GM04504 (cell line): ENCODE measurements around the gene HMCN2.

ENCODE experiments used
- DNase-seq: peaks from one replicate; pipeline ENCODE4 v3.0.0-alpha.2; 2012; ENCODE audit warnings: low read depth

The HMCN2 gene

DNA sequence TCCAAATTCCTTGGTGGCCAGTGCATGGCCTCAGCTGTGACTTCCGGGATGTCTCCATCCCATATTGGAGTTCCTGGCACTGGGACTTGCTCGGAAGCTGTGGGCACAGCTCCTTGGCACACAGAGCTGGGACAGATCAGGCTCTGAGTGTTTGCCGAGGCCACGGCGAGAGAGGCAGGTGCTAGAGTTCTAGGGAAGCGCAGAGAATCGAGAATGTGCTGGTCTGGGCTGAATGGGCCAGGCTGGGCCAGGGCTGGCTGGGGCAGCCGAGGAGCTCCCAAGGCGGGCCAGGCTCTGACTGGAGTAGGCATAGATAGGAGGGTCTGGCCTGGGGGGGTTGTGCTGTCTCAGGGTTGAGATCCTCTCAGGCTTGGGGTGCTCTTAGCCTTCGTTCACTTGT lies 45.4 kb downstream of the HMCN2 start:
- no peak for DNase-seq

DNA sequence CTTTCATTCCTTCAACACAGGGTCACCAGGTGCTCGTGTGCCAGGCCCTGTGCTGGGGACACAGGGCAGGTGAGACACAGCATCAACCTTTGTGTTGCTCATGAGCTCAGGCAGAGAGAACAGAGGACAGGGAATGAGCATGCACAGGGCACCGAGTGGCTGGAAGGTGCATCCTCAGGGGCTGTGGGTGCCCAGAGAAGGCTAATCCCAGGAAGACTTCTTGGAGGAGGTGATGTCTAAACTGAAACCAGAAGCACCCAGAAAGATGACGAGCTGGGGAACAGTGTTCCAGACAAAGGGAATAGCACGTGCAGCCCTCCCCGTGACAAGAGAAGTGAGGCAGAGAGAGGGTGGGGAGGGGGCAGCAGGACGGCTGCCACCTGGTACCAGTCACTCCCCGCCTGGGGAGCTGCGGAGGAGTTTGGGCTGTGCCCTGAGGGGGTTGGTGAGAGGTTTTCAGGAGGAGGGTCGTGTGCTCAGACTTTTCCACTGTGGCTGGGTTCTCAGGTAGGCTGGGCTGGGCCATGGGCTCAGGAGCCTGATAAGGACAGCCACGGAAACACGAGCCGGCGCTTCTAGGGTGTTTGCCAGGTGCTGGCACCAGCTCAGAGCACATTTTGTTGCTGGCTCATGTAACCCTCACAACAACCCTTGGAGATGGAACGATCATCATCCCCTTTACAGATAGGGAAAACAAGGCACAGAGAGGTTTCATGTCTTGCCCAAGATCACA lies 46.0 kb downstream of the HMCN2 start:
- DNase-seq, result no peak

DNA sequence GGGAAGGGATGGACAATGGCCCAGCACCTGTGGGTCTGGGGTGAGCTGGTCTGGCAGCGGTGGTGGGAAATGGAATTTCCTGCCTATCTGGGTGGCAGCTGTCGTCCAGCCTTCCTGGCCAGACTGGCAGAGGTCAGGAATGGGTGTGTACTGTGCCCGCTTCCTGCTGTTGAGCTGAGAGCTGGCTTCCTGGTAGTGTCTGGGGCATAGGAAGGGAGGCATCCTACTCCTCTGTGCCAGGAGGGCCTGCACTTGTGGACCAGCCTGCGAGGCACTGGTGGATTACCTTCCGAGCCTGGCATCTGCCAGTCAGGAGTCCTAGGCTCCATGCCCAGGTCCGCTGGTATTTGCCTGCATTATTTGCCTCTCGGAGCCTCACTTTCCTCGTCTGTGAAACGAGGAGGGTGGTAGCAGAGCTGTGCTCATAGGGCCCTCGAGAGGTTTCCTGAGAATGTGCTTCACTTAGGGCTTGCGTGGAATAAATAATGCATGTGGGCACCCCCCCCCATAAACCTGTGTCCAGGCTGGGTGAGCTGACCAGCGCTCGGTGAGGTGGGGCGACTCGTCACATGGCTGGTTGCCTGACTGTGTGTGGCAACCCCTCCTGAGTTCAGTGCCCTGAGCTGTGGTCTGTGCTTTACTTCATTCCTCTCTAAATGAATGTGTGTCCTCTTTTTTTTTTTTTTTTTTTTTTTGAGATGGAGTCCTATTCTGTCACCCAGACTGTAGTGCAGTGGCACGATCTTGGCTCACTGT lies 47.7 kb downstream of the HMCN2 start:
- no peak for DNase-seq

DNA sequence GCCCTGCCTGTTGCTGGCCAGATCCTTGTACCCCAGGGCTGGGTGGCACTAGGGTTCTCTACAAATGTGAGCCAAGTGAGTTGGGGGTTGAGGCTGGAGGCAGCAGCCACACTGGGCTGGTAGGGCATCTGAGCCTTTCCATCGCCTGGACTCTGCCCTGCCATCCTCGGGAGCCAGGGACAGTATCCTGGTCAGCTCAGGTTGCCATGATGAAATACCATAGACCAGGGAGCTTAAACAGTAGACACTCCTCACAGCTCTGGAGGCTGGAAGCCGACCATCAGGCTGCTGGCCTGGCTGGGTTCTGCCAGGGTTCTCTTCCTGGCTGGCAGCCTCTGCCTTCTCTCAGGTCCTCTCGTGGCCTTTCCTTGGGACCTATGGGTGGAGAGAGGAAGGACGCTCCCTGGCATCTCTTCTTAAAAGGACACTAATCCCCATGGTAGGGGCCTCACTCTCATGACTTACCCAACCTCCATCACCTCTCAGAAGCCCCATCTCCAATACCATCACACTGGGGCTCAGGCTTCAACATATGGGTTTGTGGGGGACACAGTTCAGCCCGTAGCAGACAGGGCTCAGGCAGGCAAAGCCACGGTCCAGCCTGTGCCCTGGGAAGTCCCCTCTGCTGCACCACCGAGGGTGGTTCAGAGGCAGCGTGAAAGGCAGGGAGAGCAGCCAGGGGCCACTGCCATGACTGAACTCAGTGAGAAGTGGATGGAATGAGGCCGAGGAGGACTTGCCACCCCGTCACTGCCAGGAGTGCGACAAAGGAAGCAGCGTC lies 50.1 kb downstream of the HMCN2 start:
- no peak for DNase-seq

DNA sequence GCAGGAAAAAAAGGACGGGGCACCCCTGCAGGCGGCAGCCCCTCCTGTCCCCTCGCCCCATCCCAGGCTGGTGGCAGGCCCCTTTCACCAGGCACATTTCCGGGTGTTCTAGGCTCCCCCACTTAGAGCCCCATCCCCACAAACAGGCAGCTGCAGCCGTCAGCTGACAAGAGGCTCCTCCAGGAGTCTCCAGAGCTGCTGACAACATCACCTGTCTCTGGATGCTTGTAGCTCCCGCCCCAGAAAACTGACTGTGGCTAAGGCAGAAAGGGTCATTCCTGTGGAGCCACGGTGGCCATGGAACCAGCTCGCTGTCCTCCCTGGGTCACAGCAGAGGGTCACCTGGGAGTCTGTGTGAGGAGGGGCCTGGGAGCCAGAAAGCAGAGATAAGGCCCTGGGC lies 50.9 kb downstream of the HMCN2 start:
- DNase-seq, result no peak

DNA sequence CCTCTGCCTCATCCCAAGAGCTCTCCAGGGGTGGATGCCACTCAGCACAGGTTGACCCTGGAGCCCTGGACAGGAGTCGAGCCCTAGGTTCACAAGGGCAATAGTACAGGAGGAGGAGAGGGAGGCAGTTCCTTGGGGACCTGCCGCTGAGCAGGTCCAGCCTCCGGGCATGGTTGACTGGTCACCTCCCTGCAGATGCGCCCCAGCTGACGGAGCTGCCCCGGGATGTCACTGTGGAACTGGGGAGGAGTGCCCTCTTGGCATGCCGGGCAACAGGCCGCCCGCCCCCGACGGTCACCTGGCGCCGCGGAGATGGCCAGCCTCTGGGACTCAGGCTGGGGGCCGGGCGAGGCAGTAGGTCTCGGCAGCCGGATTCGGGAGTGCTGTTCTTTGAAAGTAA lies 53.7 kb downstream of the HMCN2 start:
- no peak for DNase-seq

DNA sequence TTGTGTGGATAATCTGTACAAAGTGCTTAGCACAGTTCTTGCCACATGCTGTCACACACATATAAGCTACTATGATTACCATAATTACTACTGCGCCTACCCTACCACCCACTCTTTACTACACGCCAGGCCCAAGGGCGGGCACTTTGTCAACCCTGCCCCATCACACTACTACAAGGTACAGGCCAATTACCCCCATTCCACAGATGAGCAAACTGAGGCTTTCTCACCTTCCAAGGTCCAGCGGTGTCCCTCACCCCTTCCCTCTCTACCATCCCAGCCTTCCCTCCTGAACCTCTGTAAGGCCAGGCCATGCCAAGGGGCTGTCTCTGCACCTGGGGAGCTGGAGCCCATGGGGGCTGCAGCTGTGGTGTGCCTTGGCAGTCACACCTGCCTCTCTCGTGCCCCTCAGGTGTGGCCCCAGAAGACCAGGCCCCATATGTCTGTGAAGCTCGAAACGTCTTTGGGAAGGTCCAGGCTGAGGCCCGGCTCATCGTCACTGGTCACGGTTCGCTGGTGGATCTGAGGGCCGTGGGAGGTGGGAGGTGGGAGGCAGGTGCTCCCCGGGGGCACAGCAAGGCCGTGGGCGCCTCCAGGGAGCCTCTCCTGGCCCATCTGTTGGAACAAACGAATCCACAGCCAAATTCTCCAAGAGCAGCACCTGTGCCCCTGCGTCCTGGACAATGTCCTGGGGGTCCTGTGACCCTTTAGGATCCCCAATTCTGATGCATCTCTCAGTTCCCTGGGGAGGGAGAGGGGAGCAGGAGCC lies 54.6 kb downstream of the HMCN2 start:
- DNase-seq, result no peak

DNA sequence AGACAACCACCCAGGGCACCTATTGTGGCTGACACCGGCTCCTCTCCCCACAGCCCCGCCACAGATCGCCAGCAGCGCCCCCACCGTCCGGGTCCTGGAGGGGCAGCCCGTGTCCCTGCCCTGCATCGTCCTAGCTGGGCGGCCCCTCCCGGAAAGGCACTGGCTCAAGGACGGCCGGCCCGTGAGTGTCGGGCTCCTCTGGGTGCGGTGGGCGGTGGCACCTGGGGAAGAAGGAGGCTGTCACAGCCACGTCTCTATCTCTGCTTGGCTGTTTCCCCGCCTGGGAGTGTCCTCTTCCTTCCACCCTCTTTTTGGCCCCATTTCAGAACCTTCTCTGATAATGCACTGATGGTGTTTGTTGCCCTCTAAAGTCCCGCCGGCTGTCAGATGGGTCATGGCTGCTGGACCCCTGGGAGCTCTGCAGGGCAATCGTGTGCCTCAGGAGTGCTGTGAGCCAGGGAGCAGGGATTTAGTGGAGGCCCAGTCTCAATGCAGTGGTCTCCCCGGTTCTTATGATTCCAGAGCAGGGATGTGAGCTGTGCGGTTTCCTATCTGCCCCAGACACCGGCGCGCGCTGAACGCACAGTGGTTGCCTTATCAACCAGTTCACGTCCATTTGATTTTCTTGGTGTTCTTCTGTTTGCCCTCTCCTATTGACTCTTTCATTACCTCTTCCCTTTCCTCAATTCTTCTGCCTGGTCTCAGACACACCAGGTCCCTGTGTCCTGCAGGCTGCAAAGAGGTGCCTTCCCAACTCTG lies 55.3 kb downstream of the HMCN2 start:
- DNase-seq, result no peak

DNA sequence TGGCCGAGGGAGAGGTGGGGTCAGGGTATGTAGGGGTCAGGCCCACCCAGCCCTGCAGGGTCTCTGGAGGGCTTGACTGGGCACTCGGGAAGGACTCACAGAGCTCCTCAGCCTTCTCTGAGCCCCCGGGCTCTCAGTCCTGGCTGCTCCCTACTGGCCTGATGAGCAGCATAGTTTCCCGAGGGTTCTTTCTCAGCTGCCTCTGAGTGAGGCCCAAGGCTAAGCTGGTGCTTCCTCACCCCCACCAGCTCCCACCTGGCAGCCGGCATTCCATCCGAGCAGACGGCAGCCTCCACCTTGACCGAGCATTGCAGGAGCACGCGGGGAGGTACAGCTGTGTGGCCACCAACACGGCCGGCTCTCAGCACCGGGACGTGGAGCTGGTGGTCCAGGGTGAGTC lies 56.0 kb downstream of the HMCN2 start:
- DNase-seq, result no peak

DNA sequence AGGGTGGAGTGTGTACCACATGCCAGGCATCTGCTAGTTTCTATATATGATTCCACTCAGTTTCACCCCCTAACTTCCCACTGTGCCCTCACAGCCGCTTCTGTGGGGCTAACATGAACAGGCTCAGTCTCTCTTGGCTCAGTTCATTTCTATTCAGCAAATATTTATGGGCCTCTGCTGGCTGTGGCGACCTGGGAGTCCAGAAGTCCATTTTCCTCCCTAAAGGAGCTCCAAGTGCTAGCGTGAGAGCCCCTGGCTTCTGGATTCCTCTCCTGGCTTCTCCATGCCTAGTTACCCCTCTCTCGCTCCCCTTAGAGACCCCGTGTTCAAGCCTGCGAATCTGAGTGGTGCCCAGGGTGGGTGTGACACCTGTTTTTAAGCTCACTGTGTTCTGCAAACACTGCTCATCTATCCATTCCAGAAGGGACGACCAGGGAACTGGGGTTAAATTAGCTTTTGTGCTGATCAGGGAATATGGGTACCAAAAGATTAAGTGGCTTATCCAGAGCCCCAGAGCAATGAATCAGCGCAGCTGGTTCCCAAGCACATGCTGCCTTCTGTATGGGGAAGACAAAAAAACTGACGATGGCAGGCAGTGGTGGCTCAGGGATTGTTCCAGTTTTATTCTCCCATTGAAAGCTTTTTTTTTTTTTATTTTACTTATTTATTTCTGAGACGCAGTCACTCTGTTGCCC lies 57.6 kb downstream of the HMCN2 start:
- DNase-seq, result no peak

DNA sequence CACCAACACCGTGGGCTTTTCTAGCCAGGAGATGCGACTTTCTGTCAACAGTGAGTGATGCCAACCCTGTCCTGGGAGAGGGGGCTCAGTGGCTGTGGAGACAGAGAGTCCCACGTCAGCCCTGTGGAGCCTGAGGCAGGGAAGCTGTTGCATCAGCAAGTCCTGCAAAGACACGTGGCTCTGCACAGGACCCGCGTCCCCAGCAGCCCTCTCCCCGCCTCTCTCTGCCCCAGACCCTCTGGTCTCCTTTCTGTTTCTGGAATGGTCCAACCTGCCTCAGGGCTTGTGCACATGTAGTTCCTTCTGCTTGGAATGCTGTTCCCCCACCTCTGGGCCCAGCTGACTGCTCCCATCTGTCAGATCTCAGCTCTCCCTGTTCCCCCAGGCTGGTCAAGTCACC lies 60.4 kb downstream of the HMCN2 start:
- no peak for DNase-seq

DNA sequence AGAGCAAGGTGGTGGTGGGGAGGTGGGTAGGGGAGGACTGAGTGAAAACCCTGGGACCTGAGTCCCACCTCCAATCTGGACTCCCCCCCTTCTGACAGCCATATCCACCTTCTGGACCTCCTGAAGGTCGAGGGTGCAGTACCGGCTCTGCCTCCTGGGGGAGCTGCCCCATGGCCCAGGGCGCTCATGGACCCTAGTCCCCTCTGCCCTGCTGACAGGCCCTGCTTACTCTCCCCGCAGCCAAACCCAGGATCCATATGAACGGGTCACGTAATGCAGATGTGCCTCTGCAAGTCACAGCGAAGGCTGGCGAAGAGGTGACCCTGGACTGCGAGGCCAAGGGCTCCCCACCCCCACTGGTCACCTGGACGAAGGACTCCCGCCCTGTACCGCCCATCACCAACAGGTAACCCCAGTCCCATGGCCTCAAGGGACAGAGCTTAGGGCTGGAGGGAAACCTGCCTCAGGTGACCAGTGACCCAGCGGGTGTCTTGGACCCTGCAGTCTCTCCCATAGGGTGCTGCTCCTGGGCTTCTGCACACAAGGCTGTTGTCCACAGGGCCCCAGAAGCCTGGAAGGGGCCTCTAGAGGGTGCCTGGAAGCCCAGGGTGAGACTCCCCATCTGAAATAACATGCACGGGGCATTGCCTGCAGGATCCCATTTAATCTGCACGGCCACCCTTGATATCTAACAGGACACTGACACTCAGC lies 61.7 kb downstream of the HMCN2 start:
- no peak for DNase-seq

DNA sequence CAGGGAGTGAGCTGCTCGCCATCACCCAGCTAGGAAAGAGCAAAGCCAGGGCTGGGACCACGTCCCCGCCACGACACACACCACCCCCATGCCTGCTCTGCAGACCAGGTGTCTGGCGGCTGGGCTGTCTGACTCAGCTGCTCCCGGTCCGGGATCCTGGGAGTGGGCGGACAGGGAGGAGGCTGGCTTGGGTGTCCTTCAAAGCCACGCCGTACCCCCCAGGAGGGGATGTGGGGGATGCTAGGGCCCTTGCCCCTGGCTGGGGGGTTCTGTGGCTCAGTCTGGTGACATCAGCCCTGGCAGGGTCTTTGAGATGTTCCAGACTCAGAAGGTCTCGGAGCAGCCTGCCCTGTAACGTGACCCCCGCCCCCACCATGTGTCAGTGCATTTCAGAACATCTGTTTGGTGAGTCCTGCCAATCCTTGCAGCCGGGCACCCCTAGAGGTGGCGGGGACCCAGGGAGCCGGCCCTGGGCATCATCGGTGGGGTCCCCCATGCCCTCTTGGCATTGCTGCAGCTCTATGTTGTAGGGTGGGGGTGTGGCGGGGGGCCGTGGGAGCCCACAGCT lies 62.3 kb downstream of the HMCN2 start:
- DNase-seq, result no peak

DNA sequence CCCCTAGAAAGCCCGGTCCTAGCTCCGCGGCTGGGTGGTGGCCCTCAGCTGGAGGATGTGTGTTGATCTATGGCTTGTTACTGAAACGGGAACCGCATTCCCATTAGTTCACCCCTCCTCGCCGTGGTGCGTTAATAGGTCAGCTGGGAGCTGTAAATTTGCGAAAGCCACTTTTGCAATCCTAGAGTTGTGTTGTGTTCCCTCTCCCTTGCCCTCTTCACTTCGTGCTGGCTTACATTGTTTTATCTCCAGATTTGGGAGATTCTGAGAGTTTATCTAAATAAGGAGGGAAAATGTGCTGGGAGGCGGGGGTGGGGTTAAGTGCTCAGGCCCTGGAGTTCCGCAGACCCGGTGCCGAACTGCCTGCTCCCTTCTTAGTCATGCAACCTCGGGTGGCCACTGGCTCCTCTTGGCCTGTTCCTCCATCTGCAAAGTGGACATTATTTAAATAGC lies 62.8 kb downstream of the HMCN2 start:
- peak; percentile 31 for DNase-seq

DNA sequence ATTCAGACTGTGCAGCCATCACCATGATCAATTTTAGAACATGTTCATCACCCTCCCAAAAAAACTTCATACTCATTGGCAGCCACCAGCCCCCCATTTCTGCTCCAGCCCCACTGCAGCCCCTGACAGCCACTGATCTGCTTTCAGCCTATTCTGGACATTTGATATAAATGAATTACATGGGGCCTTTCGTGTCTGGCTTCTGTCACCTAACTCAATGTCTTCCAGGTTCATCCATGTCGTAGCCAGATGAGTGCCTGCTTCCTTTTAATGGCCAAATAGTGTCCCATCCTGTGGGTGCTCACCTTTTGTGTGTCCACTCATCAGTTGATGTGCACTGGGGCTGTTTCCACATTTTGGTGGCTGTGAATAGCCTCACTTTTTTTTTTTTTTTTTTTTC lies 63.5 kb downstream of the HMCN2 start:
- no peak for DNase-seq

DNA sequence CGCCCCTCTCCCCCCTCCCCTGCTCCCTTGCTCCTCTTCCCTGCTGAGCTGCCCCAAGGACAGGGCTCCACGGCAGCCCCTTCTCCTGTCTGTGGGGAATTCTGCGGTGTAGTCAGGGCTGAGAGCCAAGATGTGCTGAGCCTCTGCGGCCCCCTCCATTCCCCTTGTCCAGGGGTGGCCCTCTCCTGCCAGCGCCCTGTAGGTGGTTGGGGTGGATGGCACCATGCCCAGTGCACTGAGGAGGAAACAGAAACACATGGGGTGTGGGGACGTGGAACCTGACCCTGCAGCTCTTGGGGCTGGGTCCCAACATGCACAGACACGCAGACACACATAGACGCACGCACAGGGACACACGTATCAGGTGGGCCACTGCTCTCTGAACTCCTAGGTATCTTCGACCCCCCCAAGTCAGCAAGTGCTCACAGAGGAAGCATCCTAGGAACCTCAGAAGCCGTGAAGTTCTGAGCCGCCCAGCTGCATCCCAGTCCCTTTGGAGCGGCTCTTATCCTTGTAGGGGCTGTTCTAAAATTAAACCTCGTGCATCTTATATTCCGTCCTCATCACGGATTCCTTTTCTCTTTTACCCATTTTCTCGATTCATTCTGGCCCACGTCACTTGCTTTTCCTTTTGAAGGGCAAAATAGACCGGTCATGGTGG lies 64.8 kb downstream of the HMCN2 start:
- no peak for DNase-seq

DNA sequence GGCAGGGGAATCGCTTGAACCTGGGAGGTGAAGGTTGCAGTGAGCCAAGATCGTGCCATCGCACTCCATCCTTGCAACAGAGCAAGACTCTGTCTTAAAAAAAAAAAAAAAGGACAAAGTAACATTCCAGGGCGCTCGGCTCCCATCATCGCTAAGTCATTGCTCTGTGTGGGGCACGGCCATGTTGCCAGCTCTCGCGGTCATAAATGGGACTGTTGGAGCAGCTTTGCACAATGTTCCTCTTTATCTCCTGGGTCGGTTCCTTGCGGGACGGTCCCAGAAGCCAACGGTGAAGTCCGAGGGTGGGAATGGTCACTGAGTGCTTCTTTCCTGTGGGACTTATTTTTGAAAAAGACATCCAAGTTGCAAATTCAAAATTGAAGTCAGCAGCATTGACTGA lies 65.5 kb downstream of the HMCN2 start:
- DNase-seq, result no peak

DNA sequence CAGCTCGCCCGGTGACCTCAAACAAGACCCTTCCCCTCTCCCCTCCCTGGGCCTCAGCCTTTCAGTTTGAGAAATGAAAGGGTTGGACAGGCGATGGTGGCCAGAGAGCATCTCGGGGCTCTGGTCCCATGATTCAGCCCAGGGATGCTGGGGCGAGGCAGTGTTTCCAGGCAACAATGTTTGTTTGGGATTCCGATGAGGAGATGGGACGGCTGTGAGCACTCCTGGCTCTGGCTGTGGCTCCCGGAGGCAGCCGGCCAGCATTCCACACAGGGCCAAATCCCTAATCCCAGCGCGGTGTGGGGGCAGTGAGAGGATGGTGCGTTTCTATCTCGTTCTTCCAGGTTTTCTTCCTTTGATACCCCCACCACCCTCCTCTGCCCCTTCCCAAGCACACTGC lies 66.0 kb downstream of the HMCN2 start:
- peak; percentile 77 for DNase-seq

DNA sequence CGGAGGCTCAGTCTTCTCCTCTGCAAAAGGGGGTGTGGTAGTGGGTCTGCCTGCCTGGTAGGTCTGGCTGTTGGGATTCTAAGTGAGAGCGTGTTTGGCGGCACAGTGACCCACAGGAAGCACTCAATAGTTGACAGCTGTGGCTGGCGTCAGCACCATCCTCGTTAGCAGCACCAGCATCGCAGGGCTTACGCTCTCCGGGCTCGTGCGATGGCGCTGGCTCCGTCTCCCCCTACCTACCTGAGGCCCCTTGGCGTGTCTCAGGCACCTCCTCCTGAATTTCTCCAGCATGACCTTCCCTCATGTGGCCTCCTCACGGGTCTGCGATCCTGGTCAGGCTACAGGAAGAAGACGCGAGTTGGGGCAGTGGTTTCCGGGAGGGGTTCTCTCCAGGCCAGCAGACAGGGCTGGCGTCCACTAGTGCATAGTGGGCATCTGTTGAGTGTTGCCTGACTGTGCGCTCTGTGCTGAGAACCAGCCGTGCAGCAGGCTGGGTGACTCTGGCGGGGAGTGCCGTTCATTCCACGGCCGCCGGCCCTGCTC lies 66.9 kb downstream of the HMCN2 start:
- DNase-seq, result no peak
